Omental fat pad (tissue), 4 donors: ENCODE measurements around the gene CLASP1. TPM values are rescaled to one million over a fixed set of nuclear protein-coding genes. Genes with fewer than 3 reads are reported as not detected.
A peak's percentile ranks its signal among the peaks of the same experiment; 100 is the strongest.

Source experiments
- ATAC-seq: fragments of 150-250 bp; one replicate; pipeline ENCODE4 v1.9.1; 2016; ENCODE audit warnings: mild to moderate bottlenecking, moderate library complexity; ENCODE audit not compliant: low FRiP score
- DNase-seq: peaks from one replicate; pipeline ENCODE4 v3.0.0-alpha.2; 2019; ENCODE audit warnings: low spot score
- CTCF ChIP-seq, 3 donors: fragments of 450-650 bp; IDR thresholded peaks; one replicate each; pipeline ENCODE4 v1.5.1; 2016 to 2017; ENCODE audit warnings: antibody characterized with exemption in 3 of 3, mild to moderate bottlenecking in 3 of 3, moderate library complexity in 2 of 3
- total RNA-seq, 4 donors: library from RNA; depleted of rRNA; stranded (reverse); fragments of >200 nt; gene quantifications; one replicate each; pipeline ENCODE4 v1.1.0, GENCODE V29; 2016

Gene CLASP1
- total RNA-seq, 4 donors from 2014 or later: 56.2 to 114 (median 64.5) TPM

GRCh38 chr2:121530212-121530705 is 119.0 kb downstream of the CLASP1 start:
- TF ChIP-seq CTCF (IDR thresholded peaks at IDR 0.05): no peak
- peak; percentile 44 for DNase-seq
- peak; percentile 81 for ATAC-seq

GRCh38 chr2:121529439-121530211 is 119.6 kb downstream of the CLASP1 start:
- DNase-seq (no peak), ATAC-seq (peak; percentile 29)
- TF ChIP-seq CTCF (IDR thresholded peaks at IDR 0.05): no peak

- no peak for TF ChIP-seq CTCF (IDR thresholded peaks at IDR 0.05)
- DNase-seq (no peak), ATAC-seq (no peak)
Observed at GRCh38 chr2:121527009-121527682, 122.1 kb downstream of the CLASP1 start.

- ATAC-seq: no peak
- no peak for DNase-seq
- TF ChIP-seq CTCF (IDR thresholded peaks at IDR 0.05): no peak
Observed at GRCh38 chr2:121524685-121525425, 124.4 kb downstream of the CLASP1 start.

- DNase-seq (no peak), ATAC-seq (no peak)
- no peak for TF ChIP-seq CTCF (IDR thresholded peaks at IDR 0.05)
Observed at GRCh38 chr2:121521359-121521758, 127.9 kb downstream of the CLASP1 start.

GRCh38 chr2:121520641-121520994 is 128.6 kb downstream of the CLASP1 start:
- ATAC-seq: no peak
- DNase-seq: no peak
- TF ChIP-seq CTCF (IDR thresholded peaks at IDR 0.05): no peak
